Mesenchymal stem cell (in vitro differentiated cells and primary cell): ENCODE measurements around the gene PF4V1.
A peak's percentile ranks its signal among the peaks of the same experiment; 100 is the strongest.

Experiments
- DNase-seq: peaks from one replicate; pipeline ENCODE4 v3.0.0-alpha.2; 2013
- H2AFZ ChIP-seq: one replicate; pipeline ENCODE4 v1.6.1; 2013; ENCODE audit warnings: low read depth, mild to moderate bottlenecking, control low read depth, inconsistent platforms, low read length, moderate library complexity
- H2AK5ac ChIP-seq: 2 replicates; pipeline ENCODE4 v1.6.1; 2013; ENCODE audit warnings: low read length, moderate library complexity, mild to moderate bottlenecking, inconsistent platforms; ENCODE audit not compliant: severe bottlenecking
- H2BK120ac ChIP-seq: one replicate; pipeline ENCODE4 v1.6.1; 2013; ENCODE audit warnings: low read depth, mild to moderate bottlenecking, inconsistent platforms, low read length, moderate library complexity
- H2BK12ac ChIP-seq, 2 experiments: one replicate each; pipeline ENCODE4 v1.6.1; 2013; ENCODE audit warnings: inconsistent platforms in 2 of 2, low read length in 2 of 2, mild to moderate bottlenecking in 2 of 2, moderate library complexity in 2 of 2, control low read depth in 1 of 2
- H2BK15ac ChIP-seq: one replicate; pipeline ENCODE4 v1.6.1; 2013; ENCODE audit warnings: mild to moderate bottlenecking, low read depth, inconsistent platforms; ENCODE audit not compliant: poor library complexity, severe bottlenecking
- H2BK5ac ChIP-seq: 2 replicates; pipeline ENCODE4 v1.6.1; 2013; ENCODE audit warnings: low read depth, mild to moderate bottlenecking, low read length, control low read depth, inconsistent platforms; ENCODE audit not compliant: poor library complexity, severe bottlenecking
- H3K14ac ChIP-seq, 2 experiments: one replicate each; pipeline ENCODE4 v1.6.1; 2013; ENCODE audit warnings: inconsistent platforms in 2 of 2, low read length in 2 of 2, control low read depth in 1 of 2, mild to moderate bottlenecking in 1 of 2, moderate library complexity in 1 of 2
- H3K18ac ChIP-seq, 2 experiments: one replicate each; pipeline ENCODE4 v1.6.1; 2013; ENCODE audit warnings: inconsistent platforms in 2 of 2, low read length in 2 of 2, control low read depth in 1 of 2, low read depth in 1 of 2, mild to moderate bottlenecking in 1 of 2
- H3K23ac ChIP-seq, 2 experiments: one replicate each; pipeline ENCODE4 v1.6.1; 2013; ENCODE audit warnings: inconsistent platforms in 2 of 2, low read length in 2 of 2, mild to moderate bottlenecking in 2 of 2, moderate library complexity in 2 of 2, control low read depth in 1 of 2
- H3K27ac ChIP-seq: 2 replicates; pipeline ENCODE4 v1.5.1; 2013; ENCODE audit warnings: mild to moderate bottlenecking, moderate library complexity, low read length, control low read depth, inconsistent platforms; ENCODE audit not compliant: poor library complexity, severe bottlenecking
- H3K27me3 ChIP-seq, 2 experiments: 2 replicates each; pipeline versions ENCODE4 v1.6.1 to v1.7.0; 2013; ENCODE audit warnings: low read length in 2 of 2, mild to moderate bottlenecking in 2 of 2, moderate library complexity in 2 of 2, control low read depth in 1 of 2, inconsistent platforms in 1 of 2; ENCODE audit not compliant: control insufficient read depth in 1 of 2, insufficient read depth in 1 of 2
- H3K36me3 ChIP-seq, 2 experiments: 2 replicates each; pipeline versions ENCODE4 v1.6.1 to v1.7.0; 2013; ENCODE audit warnings: low read length in 2 of 2, control low read depth in 1 of 2, inconsistent platforms in 1 of 2, low read depth in 1 of 2, mild to moderate bottlenecking in 1 of 2; ENCODE audit not compliant: insufficient read depth in 2 of 2, control insufficient read depth in 1 of 2
- H3K4ac ChIP-seq, 2 experiments: one replicate each; pipeline ENCODE4 v1.6.1; 2013; ENCODE audit warnings: inconsistent platforms in 2 of 2, low read length in 2 of 2, mild to moderate bottlenecking in 2 of 2, moderate library complexity in 2 of 2, control low read depth in 1 of 2, low read depth in 1 of 2
- H3K4me1 ChIP-seq: 2 replicates; pipeline ENCODE4 v1.6.1; 2013; ENCODE audit warnings: low read depth, low read length, control low read depth; ENCODE audit not compliant: control insufficient read depth, insufficient read depth
- H3K4me2 ChIP-seq: 2 replicates; pipeline ENCODE4 v1.6.1; 2013; ENCODE audit warnings: low read length, mild to moderate bottlenecking, inconsistent platforms; ENCODE audit not compliant: poor library complexity, severe bottlenecking
- H3K4me3 ChIP-seq, 2 experiments: 2 replicates each; pipeline versions ENCODE4 v1.5.1 to v1.7.0; 2013; ENCODE audit warnings: low read length in 2 of 2, mild to moderate bottlenecking in 2 of 2, control low read depth in 1 of 2, low read depth in 1 of 2; ENCODE audit not compliant: insufficient read depth in 1 of 2
- H3K79me1 ChIP-seq: replicated peaks from 2 replicates; pipeline ENCODE4 v1.6.1; 2013; ENCODE audit warnings: mild to moderate bottlenecking, control low read depth, low read length, inconsistent platforms; ENCODE audit not compliant: poor library complexity, severe bottlenecking
- H3K9ac ChIP-seq: 2 replicates; pipeline ENCODE4 v1.7.0; 2013; ENCODE audit warnings: mild to moderate bottlenecking, low read length, moderate library complexity
- H3K9me3 ChIP-seq: 2 replicates; pipeline ENCODE4 v1.7.0; 2013; ENCODE audit warnings: mild to moderate bottlenecking, low read length; ENCODE audit not compliant: control insufficient read depth
- H4K8ac ChIP-seq: one replicate; pipeline ENCODE4 v1.6.1; 2013; ENCODE audit warnings: inconsistent platforms, mild to moderate bottlenecking, low read length, moderate library complexity
- H4K91ac ChIP-seq: one replicate; pipeline ENCODE4 v1.6.1; 2013; ENCODE audit warnings: mild to moderate bottlenecking, low read length, inconsistent platforms
- WGBS: methylation state at CpG from one replicate; pipeline ENCODE4 v1.1.7; 2013; ENCODE audit warnings: mixed read lengths; 5-methylcytosine and 5-hydroxymethylcytosine counted together

PF4V1 gene

GRCh38 chr4:73892966-73893365, 39.9 kb downstream of the PF4V1 start:
- H3K79me1 ChIP-seq, result no peaks in the 10 kb centered on the region
- no peak overlapping the region for H2BK15ac ChIP-seq
- peak overlapping the region; percentile 58 to 72 for H3K18ac ChIP-seq
- H3K4me3 ChIP-seq, result no peak overlapping the region
- no peak overlapping the region for H3K4ac ChIP-seq
- no peak overlapping the region for H3K9ac ChIP-seq
- H3K27me3 ChIP-seq, result no peaks in the 10 kb centered on the region
- H3K27ac ChIP-seq, result peak overlapping the region; percentile 81
- DNase-seq, result no peak
- no peak overlapping the region for H3K14ac ChIP-seq
- no peak overlapping the region for H4K91ac ChIP-seq
- H2BK12ac ChIP-seq, result peak overlapping the region; percentile 73 to 92
- peaks cover 9% of the 10 kb centered on the region for H3K4me1 ChIP-seq
- no peak overlapping the region for H2AFZ ChIP-seq
- peak overlapping the region; percentile 100 for H2AK5ac ChIP-seq
- H3K23ac ChIP-seq, result no peak overlapping the region
- H3K36me3 ChIP-seq, result no peaks in the 10 kb centered on the region
- H3K9me3 ChIP-seq, result no peaks in the 10 kb centered on the region
- no peak overlapping the region for H2BK120ac ChIP-seq
- 63% methylated on average over 2 of the region's 3 CpGs for WGBS
- no peak overlapping the region for H3K4me2 ChIP-seq
- no peak overlapping the region for H4K8ac ChIP-seq
- H2BK5ac ChIP-seq, result no peak overlapping the region

DNA sequence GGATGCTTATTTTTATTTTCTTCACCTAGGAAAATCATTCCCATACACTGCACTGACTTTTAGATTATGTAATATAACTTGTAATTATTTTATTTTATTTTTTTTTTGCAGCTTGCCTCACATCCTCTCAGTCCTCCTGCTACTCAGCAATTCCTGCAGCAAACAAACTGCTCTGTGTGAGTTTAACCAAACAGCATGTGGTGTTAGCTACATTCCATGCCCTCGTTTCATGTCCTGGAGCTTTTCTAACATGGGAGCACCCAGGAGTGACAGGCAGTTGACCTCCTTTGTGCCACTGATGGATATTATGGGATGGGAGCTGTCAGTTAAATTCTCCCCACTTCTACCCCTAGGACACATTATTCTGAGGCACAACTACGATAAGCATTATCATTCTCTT, 40.9 kb downstream of the PF4V1 start:
- H4K91ac ChIP-seq, result no peak overlapping the region
- peak overlapping the region; percentile 77 for H2AK5ac ChIP-seq
- H4K8ac ChIP-seq, result no peak overlapping the region
- H3K23ac ChIP-seq, result no peak overlapping the region
- no peak overlapping the region for H2BK12ac ChIP-seq
- H3K18ac ChIP-seq, result peak overlapping the region in 1 of 2 experiments; percentile 79
- H3K9ac ChIP-seq, result no peak overlapping the region
- H3K4me3 ChIP-seq, result no peak overlapping the region
- H2BK5ac ChIP-seq, result no peak overlapping the region
- no peak overlapping the region for H2AFZ ChIP-seq
- H3K27ac ChIP-seq, result peak overlapping the region; percentile 18
- H2BK120ac ChIP-seq, result no peak overlapping the region
- WGBS, result 43% methylated on average over 1 of the region's 2 CpGs
- no peaks in the 10 kb centered on the region for H3K9me3 ChIP-seq
- peaks cover 9% of the 10 kb centered on the region for H3K4me1 ChIP-seq
- no peaks in the 10 kb centered on the region for H3K79me1 ChIP-seq
- H3K36me3 ChIP-seq, result no peaks in the 10 kb centered on the region
- H3K27me3 ChIP-seq, result no peaks in the 10 kb centered on the region
- H3K4ac ChIP-seq, result peak overlapping the region in 1 of 2 experiments; percentile 62
- no peak overlapping the region for H3K4me2 ChIP-seq
- peak; percentile 24 for DNase-seq
- no peak overlapping the region for H2BK15ac ChIP-seq
- no peak overlapping the region for H3K14ac ChIP-seq

DNA sequence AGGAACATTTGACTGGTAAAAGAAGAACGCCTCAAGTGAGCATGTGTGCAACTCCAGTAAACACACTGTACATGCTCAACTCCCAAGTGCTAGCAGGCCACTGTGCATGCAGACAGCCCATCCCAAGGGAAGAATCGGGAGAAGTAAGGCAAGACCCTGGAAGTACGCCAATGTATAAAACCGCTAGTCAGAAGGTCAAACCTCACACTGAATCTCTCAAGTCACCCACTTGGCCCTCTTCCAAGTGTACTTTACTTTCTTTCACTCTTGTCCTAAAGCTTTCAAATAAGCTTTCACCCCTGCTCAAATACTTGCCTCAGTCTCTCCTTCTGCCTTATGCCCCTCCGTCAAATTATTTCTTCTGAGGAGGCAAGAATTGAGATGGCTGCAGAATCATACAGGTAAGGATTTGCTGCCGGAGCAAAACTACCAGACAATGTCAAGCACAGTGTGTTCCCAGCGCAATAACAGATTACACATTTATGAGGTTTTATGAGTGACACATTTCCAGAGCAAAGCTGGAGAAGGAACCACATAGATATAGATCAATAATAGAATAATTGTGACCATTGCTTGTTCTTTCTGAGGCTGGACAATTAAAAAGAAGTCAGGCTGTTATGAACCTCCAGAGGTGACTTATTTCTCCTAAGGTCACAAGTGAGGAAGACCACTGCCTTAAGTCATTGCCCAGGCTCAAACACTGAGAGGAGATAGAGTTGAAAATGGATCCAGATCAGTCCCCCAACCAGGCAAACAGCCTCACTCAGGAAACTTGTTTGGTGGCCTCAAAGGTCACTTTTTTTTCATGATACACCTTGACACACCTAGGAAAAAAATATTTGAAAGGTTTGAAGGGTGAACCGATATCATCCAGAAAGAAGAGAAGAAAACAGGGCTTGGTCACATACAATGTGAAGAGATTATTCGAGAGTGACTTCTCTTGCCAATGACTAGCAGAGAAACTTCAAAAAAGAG, 42.4 kb downstream of the PF4V1 start:
- H3K18ac ChIP-seq, result peak overlapping the region in 1 of 2 experiments; percentile 65
- no peak overlapping the region for H2BK15ac ChIP-seq
- H3K36me3 ChIP-seq, result no peaks in the 10 kb centered on the region
- H3K79me1 ChIP-seq, result no peaks in the 10 kb centered on the region
- no peak overlapping the region for H3K9ac ChIP-seq
- H3K9me3 ChIP-seq, result no peaks in the 10 kb centered on the region
- no peak overlapping the region for H3K4me3 ChIP-seq
- no peak overlapping the region for H4K91ac ChIP-seq
- peak overlapping the region; percentile 87 for H2BK120ac ChIP-seq
- peak; percentile 62 for DNase-seq
- no peak overlapping the region for H3K23ac ChIP-seq
- H3K27me3 ChIP-seq, result no peaks in the 10 kb centered on the region
- WGBS, result 84% methylated on average over 9 of the region's 9 CpGs
- H3K4me1 ChIP-seq, result peaks cover 9% of the 10 kb centered on the region
- H2BK12ac ChIP-seq, result no peak overlapping the region
- no peak overlapping the region for H3K14ac ChIP-seq
- no peak overlapping the region for H2AFZ ChIP-seq
- no peak overlapping the region for H3K4me2 ChIP-seq
- no peak overlapping the region for H4K8ac ChIP-seq
- no peak overlapping the region for H2BK5ac ChIP-seq
- no peak overlapping the region for H3K4ac ChIP-seq
- H2AK5ac ChIP-seq, result peak overlapping the region; percentile 63
- no peak overlapping the region for H3K27ac ChIP-seq

GRCh38 chr4:73896416-73896815, 43.3 kb downstream of the PF4V1 start:
- no peak overlapping the region for H3K18ac ChIP-seq
- peak overlapping the region; percentile 61 for H3K9ac ChIP-seq
- H2BK15ac ChIP-seq, result no peak overlapping the region
- no peak overlapping the region for H3K4me2 ChIP-seq
- H3K27ac ChIP-seq, result peak overlapping the region; percentile 37
- no peaks in the 10 kb centered on the region for H3K27me3 ChIP-seq
- H3K4me1 ChIP-seq, result peaks cover 9% of the 10 kb centered on the region
- H2BK12ac ChIP-seq, result no peak overlapping the region
- no peaks in the 10 kb centered on the region for H3K79me1 ChIP-seq
- H2AFZ ChIP-seq, result no peak overlapping the region
- no CpG with 5 or more reads among the region's 2 CpGs for WGBS
- no peak overlapping the region for H2AK5ac ChIP-seq
- no peak overlapping the region for H3K14ac ChIP-seq
- no peak overlapping the region for H2BK120ac ChIP-seq
- no peak overlapping the region for H2BK5ac ChIP-seq
- no peak overlapping the region for H4K91ac ChIP-seq
- H4K8ac ChIP-seq, result no peak overlapping the region
- no peak overlapping the region for H3K4ac ChIP-seq
- H3K36me3 ChIP-seq, result no peaks in the 10 kb centered on the region
- H3K4me3 ChIP-seq, result no peak overlapping the region
- no peak overlapping the region for H3K23ac ChIP-seq
- no peak for DNase-seq
- no peaks in the 10 kb centered on the region for H3K9me3 ChIP-seq
